ENCODE data around the gene ANHX.

GRCh38 chr12:133235401-133236112, at the start of gene ANHX:
- TF ChIP-seq, protein P1, sequence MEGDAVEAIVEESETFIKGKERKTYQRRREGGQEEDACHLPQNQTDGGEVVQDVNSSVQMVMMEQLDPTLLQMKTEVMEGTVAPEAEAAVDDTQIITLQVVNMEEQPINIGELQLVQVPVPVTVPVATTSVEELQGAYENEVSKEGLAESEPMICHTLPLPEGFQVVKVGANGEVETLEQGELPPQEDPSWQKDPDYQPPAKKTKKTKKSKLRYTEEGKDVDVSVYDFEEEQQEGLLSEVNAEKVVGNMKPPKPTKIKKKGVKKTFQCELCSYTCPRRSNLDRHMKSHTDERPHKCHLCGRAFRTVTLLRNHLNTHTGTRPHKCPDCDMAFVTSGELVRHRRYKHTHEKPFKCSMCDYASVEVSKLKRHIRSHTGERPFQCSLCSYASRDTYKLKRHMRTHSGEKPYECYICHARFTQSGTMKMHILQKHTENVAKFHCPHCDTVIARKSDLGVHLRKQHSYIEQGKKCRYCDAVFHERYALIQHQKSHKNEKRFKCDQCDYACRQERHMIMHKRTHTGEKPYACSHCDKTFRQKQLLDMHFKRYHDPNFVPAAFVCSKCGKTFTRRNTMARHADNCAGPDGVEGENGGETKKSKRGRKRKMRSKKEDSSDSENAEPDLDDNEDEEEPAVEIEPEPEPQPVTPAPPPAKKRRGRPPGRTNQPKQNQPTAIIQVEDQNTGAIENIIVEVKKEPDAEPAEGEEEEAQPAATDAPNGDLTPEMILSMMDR (IDR thresholded peaks at IDR 0.05): no peak
- no peak for TF ChIP-seq POLR2AphosphoS5 (IDR thresholded peaks at IDR 0.05)
- TF ChIP-seq POLR2A (IDR thresholded peaks at IDR 0.05): no peak
- no peak for TF ChIP-seq EP300 (IDR thresholded peaks at IDR 0.05)
